HepG2 (cell line): ENCODE results near the gene GFOD1. TPM values are rescaled to one million over a fixed set of nuclear protein-coding genes. Genes with fewer than 3 reads are reported as not detected.

Experiments used
- ATAC-seq: fragments of 200-7000 bp; cut with Tn5 transposase; 3 replicates; pipeline ENCODE4 v1.9.1; 2020; ENCODE audit warnings: mild to moderate bottlenecking, moderate library complexity
- BruUV-seq: library from RNA; stranded (reverse); fragments of 400-500 nt; replicated peaks from 2 replicates; lab custom pipeline; 2021; lab: Mats Ljungman, UMichigan
- CTCF ChIA-PET: fragments of 300-600 bp; formaldehyde crosslinking; extraction: SDS; loops from one replicate; lab custom pipeline; 2021; ENCODE audit warnings: low total read pairs, inconsistent platforms, low intra/inter-chr PET ratio; lab: Yijun Ruan, JAX
- POLR2A ChIA-PET: fragments of 350-600 bp; sonication (Branson Sonifier 250); formaldehyde crosslinking; loops from one replicate; lab custom pipeline; 2020; ENCODE audit warnings: antibody characterized with exemption, inconsistent platforms; lab: Yijun Ruan, JAX
- DNase-seq: peaks from one replicate; pipeline ENCODE4 v3.0.0-alpha.2; 2015; ENCODE audit warnings: low spot score
- FAIRE-seq: peaks from 3 replicates; lab custom pipeline; 2011; peaks lifted over from hg19 to GRCh38; lab: Jason Lieb, UNC
- H2AFZ ChIP-seq: one replicate; pipeline ENCODE4 v1.6.1; 2011; ENCODE audit warnings: low read length, inconsistent platforms
- H3K27ac ChIP-seq: fragments of 300-600 bp; 3 replicates; pipeline ENCODE4 v1.8.0; 2011; ENCODE audit warnings: mixed run types, mild to moderate bottlenecking, mixed read lengths, low read length, inconsistent platforms; ENCODE audit not compliant: insufficient read depth; ENCODE audit errors: extremely low read length
- H3K27me3 ChIP-seq, 2 experiments: fragments of 200-600 bp in 1 of 2; 2 replicates in 1 of 2; 3 replicates in 1 of 2; pipeline versions ENCODE4 v1.6.0 to v1.8.0; 2011; ENCODE audit warnings: low read length in 2 of 2, mild to moderate bottlenecking in 2 of 2, moderate library complexity in 2 of 2, inconsistent platforms in 1 of 2; ENCODE audit not compliant: insufficient read depth in 2 of 2, control insufficient read depth in 1 of 2
- H3K36me3 ChIP-seq, 2 experiments: fragments of 200-600 bp in 1 of 2; replicated peaks in 1 of 2; 2 replicates in 1 of 2; 3 replicates in 1 of 2; pipeline versions ENCODE4 v1.5.1 to v1.8.0; 2011; ENCODE audit warnings: low read length in 2 of 2, inconsistent platforms in 1 of 2; ENCODE audit not compliant: insufficient read depth in 2 of 2, control insufficient read depth in 1 of 2
- H3K4me1 ChIP-seq: 2 replicates; pipeline ENCODE4 v1.5.1; 2012; ENCODE audit warnings: low read length, inconsistent platforms; ENCODE audit not compliant: insufficient read depth
- H3K4me2 ChIP-seq: 2 replicates; pipeline ENCODE4 v1.6.0; 2011; ENCODE audit warnings: low read depth, low read length, inconsistent platforms
- H3K4me3 ChIP-seq, 3 experiments: fragments of 200-600 bp in 1 of 3; sonication (generic), shearing (Covaris generic) in 1 of 3; replicated peaks in 1 of 3; 2 replicates each; pipeline ENCODE4 v1.5.1; 2011 to 2016; ENCODE audit warnings: low read length in 3 of 3, inconsistent platforms in 2 of 3, low read depth in 2 of 3, mild to moderate bottlenecking in 2 of 3, control low read depth in 1 of 3, mixed read lengths in 1 of 3; ENCODE audit not compliant: insufficient read depth in 1 of 3
- H3K79me2 ChIP-seq: one replicate; pipeline ENCODE4 v1.6.1; 2011; ENCODE audit warnings: low read length, inconsistent platforms; ENCODE audit not compliant: insufficient read depth
- H3K9ac ChIP-seq: 2 replicates; pipeline ENCODE4 v1.6.0; 2011; ENCODE audit warnings: mild to moderate bottlenecking, low read depth, low read length, inconsistent platforms; ENCODE audit not compliant: insufficient read depth
- H3K9me3 ChIP-seq: 2 replicates; pipeline ENCODE4 v1.5.1; 2012; ENCODE audit warnings: mild to moderate bottlenecking, low read length
- H4K20me1 ChIP-seq: 2 replicates; pipeline ENCODE4 v1.6.0; 2011; ENCODE audit warnings: inconsistent platforms, mild to moderate bottlenecking, low read length, moderate library complexity; ENCODE audit not compliant: insufficient read depth
- CBX1 ChIP-seq: IDR thresholded peaks from one replicate; pipeline ENCODE4 v1.6.1; 2016; ENCODE audit warnings: antibody characterized with exemption, low read depth
- SNAI1 ChIP-seq: sonication (generic); formaldehyde crosslinking; IDR thresholded peaks from 2 replicates; pipeline ENCODE4 v1.5.0; 2020; ENCODE audit warnings: mild to moderate bottlenecking, missing genetic modification reagents, borderline replicate concordance
- ZIK1 ChIP-seq: sonication (generic); formaldehyde crosslinking; IDR thresholded peaks from 2 replicates; pipeline ENCODE4 v1.5.0; 2020; ENCODE audit warnings: mild to moderate bottlenecking, low read depth, missing genetic modification reagents, borderline replicate concordance
- whole genome bisulfite sequencing: methylation state at CpG from one replicate; pipeline ENCODE4 v1.1.6; 2017; ENCODE audit warnings: low lambda C conversion rate; 5-methylcytosine and 5-hydroxymethylcytosine counted together
- in situ Hi-C: cut with HindIII; loops from 2 replicates; pipeline ENCODE4 v1.10.0; 2017; ENCODE audit warnings: low pct_unique_long_range_greater_than_20kb; ENCODE audit not compliant: extremely low pct_ligation_motif_present
- intact Hi-C: fragments of 100-400 bp; cut with micrococcal nuclease; formaldehyde crosslinking; loops from one replicate; pipeline ENCODE4 v1.10.0; 2022; ENCODE audit not compliant: unreplicated experiment
- polyA plus RNA-seq, 8 experiments: library from polyadenylated mRNA; depleted of rRNA in 3 of 8; stranded (reverse) in 7 of 8; unstranded in 1 of 8; fragments of >200 nt; fragmentation: Illumina TruSeq in 4 of 8; extraction: Trizol in 4 of 8; gene quantifications; 2 replicates each; pipeline versions ENCODE4 v1.2.1 to v1.2.3, GENCODE V29; 2011 to 2016; ENCODE audit warnings: low read depth in 4 of 8, missing spikeins in 1 of 8, mixed read lengths in 1 of 8; ENCODE audit not compliant: insufficient read depth in 1 of 8
- total RNA-seq, 5 experiments: library from RNA; depleted of rRNA; stranded (reverse); fragments of >200 nt; fragmentation: Illumina TruSeq; extraction: Trizol; gene quantifications; 2 replicates each; pipeline ENCODE4 v1.2.3, GENCODE V29; 2016; ENCODE audit warnings: low read depth in 1 of 5
- TF ChIP-seq, protein P1 (sequence below): fragments of 450-650 bp; IDR thresholded peaks from 2 replicates; pipeline ENCODE4 v1.6.1; 2016
- TF ChIP-seq, protein P2 (sequence below): sonication (generic); formaldehyde crosslinking; IDR thresholded peaks from 2 replicates; pipeline ENCODE4 v1.8.1; 2023; ENCODE audit warnings: mild to moderate bottlenecking, inconsistent platforms, moderate library complexity, missing genetic modification reagents, borderline replicate concordance

GFOD1 gene
- total and polyA plus RNA-seq, 2 of the 13 experiments (the other 11 are each of a cell fraction or from before 2014, with no cell fraction given): 1.9 to 6.4 TPM

DNA sequence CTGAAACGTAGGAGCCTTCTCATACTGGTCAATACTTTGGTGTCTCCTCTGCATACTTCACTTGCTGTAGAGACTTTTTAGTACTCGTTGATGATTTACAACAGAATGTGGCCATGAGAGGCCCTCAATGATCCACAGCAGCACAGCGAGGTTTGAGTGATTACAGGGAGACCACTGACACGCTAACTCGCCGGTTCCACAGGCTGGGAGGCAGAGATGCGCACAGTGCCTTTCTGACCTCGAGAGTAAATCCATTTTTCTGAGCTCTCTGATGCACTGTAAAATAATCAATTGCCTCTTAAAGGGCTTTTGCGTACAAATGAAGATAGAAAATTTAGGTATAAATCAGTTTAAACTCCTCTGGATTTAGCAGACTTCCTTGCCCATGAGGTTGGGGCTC lies 102.9 kb downstream of the GFOD1 start:
- no peak for ATAC-seq
- Histone ChIP-seq H2AFZ (no peak overlapping the region), H3K27ac (no peak overlapping the region), H3K9ac (no peak overlapping the region), H3K4me2 (no peak overlapping the region), H3K4me1 (peaks cover 7% of the 10 kb centered on the region), H3K79me2 (no peaks in the 10 kb centered on the region), H3K9me3 (no peaks in the 10 kb centered on the region), H4K20me1 (no peaks in the 10 kb centered on the region), H3K27me3 (no peaks in the 10 kb centered on the region), H3K4me3 (no peak overlapping the region), H3K36me3 (no peaks in the 10 kb centered on the region)
- ChIA-PET POLR2A (interaction anchor here (1.4 kb wide), 1 partner anchor 22 kb away, joined by 4 read pairs; no protein-coding TSS in a partner anchor), CTCF (no interaction called here)
- 92% methylated on average over 9 of the region's 9 CpGs for WGBS
- intact Hi-C loops: no loop called here
- BruUV-seq: no TSS peak
- no peak for FAIRE-seq
- in situ Hi-C loops: no loop called here
- no peak for DNase-seq
- TF ChIP-seq CBX1 (no peak), SNAI1 (CRISPR knock-in tag) (no peak), ZIK1 (CRISPR knock-in tag) (no peak)
- TF ChIP-seq, protein P1, sequence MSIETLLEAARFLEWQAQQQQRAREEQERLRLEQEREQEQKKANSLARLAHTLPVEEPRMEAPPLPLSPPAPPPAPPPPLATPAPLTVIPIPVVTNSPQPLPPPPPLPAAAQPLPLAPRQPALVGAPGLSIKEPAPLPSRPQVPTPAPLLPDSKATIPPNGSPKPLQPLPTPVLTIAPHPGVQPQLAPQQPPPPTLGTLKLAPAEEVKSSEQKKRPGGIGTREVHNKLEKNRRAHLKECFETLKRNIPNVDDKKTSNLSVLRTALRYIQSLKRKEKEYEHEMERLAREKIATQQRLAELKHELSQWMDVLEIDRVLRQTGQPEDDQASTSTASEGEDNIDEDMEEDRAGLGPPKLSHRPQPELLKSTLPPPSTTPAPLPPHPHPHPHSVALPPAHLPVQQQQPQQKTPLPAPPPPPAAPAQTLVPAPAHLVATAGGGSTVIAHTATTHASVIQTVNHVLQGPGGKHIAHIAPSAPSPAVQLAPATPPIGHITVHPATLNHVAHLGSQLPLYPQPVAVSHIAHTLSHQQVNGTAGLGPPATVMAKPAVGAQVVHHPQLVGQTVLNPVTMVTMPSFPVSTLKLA: no peak
- TF ChIP-seq, protein P2, sequence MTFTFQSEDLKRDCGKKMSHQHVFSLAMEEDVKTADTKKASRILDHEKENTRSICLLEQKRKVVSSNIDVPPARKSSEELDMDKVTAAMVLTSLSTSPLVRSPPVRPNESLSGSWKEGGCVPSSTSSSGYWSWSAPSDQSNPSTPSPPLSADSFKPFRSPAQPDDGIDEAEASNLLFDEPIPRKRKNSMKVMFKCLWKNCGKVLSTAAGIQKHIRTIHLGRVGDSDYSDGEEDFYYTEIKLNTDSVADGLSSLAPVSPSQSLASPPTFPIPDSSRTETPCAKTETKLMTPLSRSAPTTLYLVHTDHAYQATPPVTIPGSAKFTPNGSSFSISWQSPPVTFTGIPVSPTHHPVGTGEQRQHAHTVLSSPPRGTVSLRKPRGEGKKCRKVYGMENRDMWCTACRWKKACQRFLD (CRISPR knock-in tag): no peak
